ENCODE measurements around the gene XXYLT1.

GRCh38 chr3:195059471-195060216 lies 211.3 kb downstream of the XXYLT1 start:
- TF ChIP-seq POLR2AphosphoS5 (IDR thresholded peaks at IDR 0.05; ENCODE audit: insufficient read depth in 1 of 2, low read depth in 1 of 2) (no peak), POLR2A (IDR thresholded peaks at IDR 0.05) (no peak)

All from vagina (tissue), 2 donors.